Endothelial cell of umbilical vein (primary cell): ENCODE measurements around the gene APIP. TPM values are rescaled to one million over a fixed set of nuclear protein-coding genes. Genes with fewer than 3 reads are reported as not detected.

Source experiments
- BruUV-seq: library from RNA; stranded (reverse); fragments of 400-500 nt; replicated peaks from 2 replicates; lab custom pipeline; 2021; lab: Mats Ljungman, UMichigan
- CTCF ChIA-PET: fragments of 300-600, 350-600 bp; sonication (Branson Sonifier 250); formaldehyde crosslinking; loops from one replicate; lab custom pipeline; 2021; ENCODE audit warnings: antibody characterized with exemption, inconsistent platforms; lab: Charles Lee
- POLR2A ChIA-PET: fragments of 300-600, 350-600 bp; sonication (Branson Sonifier 250); formaldehyde crosslinking; loops from one replicate; lab custom pipeline; 2021; ENCODE audit warnings: antibody characterized with exemption, inconsistent platforms; lab: Charles Lee
- DNase-seq: peaks from one replicate; pipeline ENCODE4 v3.0.0-alpha.2; 2011; ENCODE audit warnings: low read depth, low spot score
- FAIRE-seq: peaks from 2 replicates; lab custom pipeline; 2011; peaks lifted over from hg19 to GRCh38; lab: Jason Lieb, UNC
- H2AFZ ChIP-seq: 2 replicates; pipeline ENCODE4 v1.6.0; 2012; ENCODE audit warnings: low read depth, low read length, control low read depth, inconsistent platforms
- H3K27ac ChIP-seq: 2 replicates; pipeline ENCODE4 v1.5.1; 2011; ENCODE audit warnings: low read depth, mild to moderate bottlenecking, control low read depth, low read length, moderate library complexity; ENCODE audit not compliant: insufficient read depth
- H3K27me3 ChIP-seq, 2 experiments: 2 replicates each; pipeline versions ENCODE4 v1.6.0 to v1.6.1; 2011; ENCODE audit warnings: low read length in 2 of 2, mixed read lengths in 1 of 2; ENCODE audit not compliant: control insufficient read depth in 2 of 2, insufficient read depth in 2 of 2
- H3K36me3 ChIP-seq, 2 experiments: 2 replicates in 1 of 2; 3 replicates in 1 of 2; pipeline ENCODE4 v1.5.1; 2011; ENCODE audit warnings: low read length in 2 of 2, mild to moderate bottlenecking in 1 of 2, moderate library complexity in 1 of 2; ENCODE audit not compliant: control insufficient read depth in 2 of 2, insufficient read depth in 2 of 2; ENCODE audit errors: extremely low read depth in 1 of 2
- H3K4me1 ChIP-seq: 3 replicates; pipeline ENCODE4 v1.5.1; 2011; ENCODE audit warnings: mild to moderate bottlenecking, low read length; ENCODE audit not compliant: control insufficient read depth, insufficient read depth; ENCODE audit errors: extremely low read depth
- H3K4me2 ChIP-seq: 2 replicates; pipeline ENCODE4 v1.6.1; 2011; ENCODE audit warnings: low read length, control low read depth, mixed read lengths; ENCODE audit not compliant: insufficient read depth
- H3K4me3 ChIP-seq, 3 experiments: fragments of 200-600 bp in 1 of 3; sonication (generic), shearing (Covaris generic) in 1 of 3; replicated peaks in 1 of 3; 2 replicates each; pipeline ENCODE4 v1.5.1; 2011 to 2016; ENCODE audit warnings: control low read depth in 3 of 3, low read length in 3 of 3, mild to moderate bottlenecking in 2 of 3, inconsistent platforms in 1 of 3, low read depth in 1 of 3, moderate library complexity in 1 of 3; ENCODE audit not compliant: insufficient read depth in 1 of 3
- H3K79me2 ChIP-seq: 2 replicates; pipeline ENCODE4 v1.6.0; 2012; ENCODE audit warnings: low read length, inconsistent platforms; ENCODE audit not compliant: control insufficient read depth, insufficient read depth
- H3K9ac ChIP-seq: replicated peaks from 2 replicates; pipeline ENCODE3; 2011; ENCODE audit warnings: low read length, control low read depth; ENCODE audit not compliant: insufficient read depth; ENCODE audit errors: extremely low read depth
- H3K9me1 ChIP-seq: replicated peaks from 3 replicates; pipeline ENCODE4 v1.6.0; 2011; ENCODE audit warnings: mild to moderate bottlenecking, low read length; ENCODE audit not compliant: control insufficient read depth, insufficient read depth; ENCODE audit errors: extremely low read depth
- H3K9me3 ChIP-seq: replicated peaks from 2 replicates; pipeline ENCODE4 v1.5.1; 2012; ENCODE audit warnings: low read length, inconsistent platforms; ENCODE audit not compliant: control insufficient read depth, insufficient read depth
- H4K20me1 ChIP-seq: replicated peaks from 2 replicates; pipeline ENCODE3; 2011; ENCODE audit warnings: mild to moderate bottlenecking, low read length; ENCODE audit not compliant: control insufficient read depth, insufficient read depth; ENCODE audit errors: extremely low read depth
- CTCF ChIP-seq, 2 donors: IDR thresholded peaks; 1 replicate in 1 of 2; 2 replicates in 1 of 2; pipeline ENCODE4 v1.5.1; 2011; ENCODE audit warnings: low read length in 2 of 2, mild to moderate bottlenecking in 2 of 2, moderate library complexity in 2 of 2, control low read depth in 1 of 2, inconsistent platforms in 1 of 2, low read depth in 1 of 2; ENCODE audit not compliant: insufficient read depth in 1 of 2; ENCODE audit errors: extremely low read depth in 1 of 2
- EZH2 ChIP-seq: IDR thresholded peaks from 2 replicates; pipeline ENCODE4 v1.6.1; 2012; ENCODE audit warnings: borderline replicate concordance, low read depth, mild to moderate bottlenecking, moderate library complexity, low read length, inconsistent platforms; ENCODE audit not compliant: severe bottlenecking
- FOS ChIP-seq: IDR thresholded peaks from 2 replicates; pipeline ENCODE4 v1.6.1; 2011; ENCODE audit warnings: mild to moderate bottlenecking, low read length, moderate library complexity, borderline replicate concordance; ENCODE audit not compliant: insufficient read depth
- GATA2 ChIP-seq: IDR thresholded peaks from 2 replicates; pipeline ENCODE4 v1.7.0; 2011; ENCODE audit warnings: low read depth, mild to moderate bottlenecking, moderate library complexity, mixed read lengths, low read length; ENCODE audit not compliant: insufficient read length, insufficient read depth
- MYC ChIP-seq: IDR thresholded peaks from one replicate; pipeline ENCODE4 v1.6.1; 2011; ENCODE audit warnings: mild to moderate bottlenecking, low read depth, low read length
- POLR2A ChIP-seq: IDR thresholded peaks from 2 replicates; pipeline ENCODE4 v1.6.1; 2012; ENCODE audit warnings: low read depth, mild to moderate bottlenecking, control low read depth, low read length
- POLR2AphosphoS5 ChIP-seq: IDR thresholded peaks from 2 replicates; pipeline ENCODE4 v1.6.1; 2012; ENCODE audit warnings: low read depth, mild to moderate bottlenecking, control low read depth, low read length, moderate library complexity; ENCODE audit not compliant: insufficient read depth
- dilution Hi-C: fragments of 300-500 bp; cut with MboI; formaldehyde crosslinking; loops from one replicate; pipeline ENCODE4 v1.15.0; 2019; ENCODE audit warnings: low sequenced_read_pairs; ENCODE audit not compliant: extremely low pct_ligation_motif_present
- intact Hi-C: fragments of 100-400 bp; cut with micrococcal nuclease; formaldehyde crosslinking; loops from one replicate; pipeline ENCODE4 v1.10.0; 2022
- polyA plus RNA-seq, 4 experiments: library from polyadenylated mRNA; depleted of rRNA in 3 of 4; stranded (reverse) in 3 of 4; unstranded in 1 of 4; fragments of >200 nt; gene quantifications; 2 replicates each; pipeline versions ENCODE4 v1.2.1 to v1.2.3, GENCODE V29; 2011 to 2012; ENCODE audit warnings: missing spikeins in 1 of 4
- total RNA-seq: library from RNA; stranded (reverse); gene quantifications from 2 replicates; pipeline ENCODE4 v1.2.3, GENCODE V29; 2021

Gene APIP
- total and polyA plus RNA-seq, 2 donors (not counting 3 experiments of a cell fraction or from before 2014, with no cell fraction given): 10.0 to 26.9 TPM

- Histone ChIP-seq H4K20me1 (no peaks in the 10 kb centered on the region), H3K27ac (no peak overlapping the region), H3K9ac (no peak overlapping the region), H3K9me1 (no peaks in the 10 kb centered on the region), H3K9me3 (no peaks in the 10 kb centered on the region), H3K27me3 (no peaks in the 10 kb centered on the region), H3K4me2 (no peak overlapping the region), H2AFZ (no peak overlapping the region), H3K4me3 (no peak overlapping the region), H3K36me3 (peaks cover 0 to 2% of the 10 kb centered on the region in 2 experiments), H3K79me2 (no peaks in the 10 kb centered on the region), H3K4me1 (no peaks in the 10 kb centered on the region)
- TF ChIP-seq POLR2A: no peak
- TF ChIP-seq CTCF (IDR thresholded peaks at IDR 0.05; ENCODE audit: extremely low read depth in 1 of 2, insufficient read depth in 1 of 2, low read depth in 1 of 2, low read length in 2 of 2): peak; percentile 8 to 19
- POLR2A ChIA-PET: no interaction called here
- dilution Hi-C loops (no loop called here), intact Hi-C loops (loop anchor here (1.0 to 5.0 kb wide), 2 partner anchors 83 to 325 kb away; no protein-coding TSS in a partner anchor)
- BruUV-seq: no TSS peak
- CTCF ChIA-PET: interaction anchor here (0.6 to 4.6 kb wide), 11 partner anchors 9 to 377 kb away, joined by 3 to 120 read pairs (median 5); partner anchors contain the start of gene ELF5
- no peak for FAIRE-seq
- DNase-seq: peak; percentile 23
These were observed 26.1 kb downstream of the APIP start for GRCh38 chr11:34890089-34890488.

GRCh38 chr11:34887260-34887659 lies 28.9 kb downstream of the APIP start:
- Histone ChIP-seq H3K4me2 (no peak overlapping the region), H3K9me3 (no peaks in the 10 kb centered on the region), H3K36me3 (peaks cover 0 to 2% of the 10 kb centered on the region in 2 experiments), H3K9me1 (no peaks in the 10 kb centered on the region), H4K20me1 (no peaks in the 10 kb centered on the region), H3K9ac (no peak overlapping the region), H3K79me2 (no peaks in the 10 kb centered on the region), H3K27me3 (no peaks in the 10 kb centered on the region), H2AFZ (no peak overlapping the region), H3K4me3 (no peak overlapping the region), H3K27ac (no peak overlapping the region), H3K4me1 (no peaks in the 10 kb centered on the region)
- intact Hi-C loops (no loop called here), dilution Hi-C loops (no loop called here)
- DNase-seq (no peak), FAIRE-seq (no peak)
- CTCF ChIA-PET: interaction anchor here (0.9 to 1.7 kb wide), 5 partner anchors 10 to 374 kb away, joined by 3 to 11 read pairs (median 5); no protein-coding TSS in a partner anchor
- POLR2A ChIA-PET: no interaction called here
- BruUV-seq: no TSS peak
- no peak for TF ChIP-seq FOS
- TF ChIP-seq CTCF (IDR thresholded peaks at IDR 0.05; ENCODE audit: extremely low read depth in 1 of 2, insufficient read depth in 1 of 2, low read depth in 1 of 2, low read length in 2 of 2): no peak
- TF ChIP-seq POLR2AphosphoS5: no peak
- no peak for TF ChIP-seq GATA2
- TF ChIP-seq MYC: no peak
- TF ChIP-seq EZH2: no peak
